DND-41 (cell line): Measurements from ENCODE around the gene LYRM4.
"Not testable (repeated sequence)": the region's sequence is repeated elsewhere in the genome, so short reads cannot be mapped to it uniquely, and the experiment has no call there.

Experiments
- ATAC-seq: fragments of 200-7000 bp; cut with Tn5 transposase; 3 replicates; pipeline ENCODE4 v1.9.1; 2021; ENCODE audit warnings: low read depth; ENCODE audit not compliant: insufficient read depth
- DNase-seq: peaks from one replicate; pipeline ENCODE4 v3.0.0-alpha.2; 2020
- H2AFZ ChIP-seq: 2 replicates; pipeline ENCODE4 v1.6.0; 2012; ENCODE audit warnings: low read depth, low read length
- H3K27ac ChIP-seq: 2 replicates; pipeline ENCODE4 v1.5.1; 2012; ENCODE audit warnings: low read length, inconsistent platforms
- H3K27me3 ChIP-seq: fragments of 200-600 bp; sonication (generic); 2 replicates; pipeline ENCODE4 v1.6.0; 2012; ENCODE audit warnings: low read length, mild to moderate bottlenecking, inconsistent platforms; ENCODE audit not compliant: insufficient read depth, poor library complexity
- H3K36me3 ChIP-seq: 2 replicates; pipeline ENCODE4 v1.5.1; 2012; ENCODE audit warnings: low read length, inconsistent platforms; ENCODE audit not compliant: insufficient read depth
- H3K4me1 ChIP-seq: 2 replicates; pipeline ENCODE4 v1.5.1; 2012; ENCODE audit warnings: mild to moderate bottlenecking, low read length; ENCODE audit not compliant: insufficient read depth
- H3K4me2 ChIP-seq: 2 replicates; pipeline ENCODE4 v1.6.0; 2012; ENCODE audit warnings: mild to moderate bottlenecking, moderate library complexity, low read length, inconsistent platforms; ENCODE audit not compliant: insufficient read depth
- H3K4me3 ChIP-seq, 2 experiments: fragments of 200-600 bp in 1 of 2; shearing (Covaris generic) in 1 of 2; 2 replicates each; pipeline ENCODE4 v1.5.1; 2012 to 2016; ENCODE audit warnings: inconsistent platforms in 2 of 2, low read length in 2 of 2, mild to moderate bottlenecking in 2 of 2, low read depth in 1 of 2, moderate library complexity in 1 of 2
- H3K79me2 ChIP-seq: 2 replicates; pipeline ENCODE4 v1.6.0; 2012; ENCODE audit warnings: low read length, inconsistent platforms; ENCODE audit not compliant: insufficient read depth
- H3K9ac ChIP-seq: 2 replicates; pipeline ENCODE4 v1.6.0; 2012; ENCODE audit warnings: low read depth, mild to moderate bottlenecking, inconsistent platforms, low read length, moderate library complexity
- H3K9me3 ChIP-seq: 2 replicates; pipeline ENCODE4 v1.5.1; 2012; ENCODE audit warnings: low read length, moderate library complexity, mild to moderate bottlenecking, inconsistent platforms; ENCODE audit not compliant: insufficient read depth, severe bottlenecking
- H4K20me1 ChIP-seq: 2 replicates; pipeline ENCODE4 v1.6.0; 2012; ENCODE audit warnings: low read length; ENCODE audit not compliant: insufficient read depth
- EZH2 ChIP-seq: IDR thresholded peaks from 3 replicates; pipeline ENCODE4 v1.6.1; 2012; ENCODE audit warnings: borderline replicate concordance, low read depth, mild to moderate bottlenecking, moderate library complexity, low read length, inconsistent platforms; ENCODE audit not compliant: severe bottlenecking
- TF ChIP-seq, protein P1 (sequence below): IDR thresholded peaks from 2 replicates; pipeline ENCODE4 v1.5.1; 2012; ENCODE audit warnings: borderline replicate concordance, low read length, moderate library complexity, mild to moderate bottlenecking; ENCODE audit not compliant: poor library complexity, severe bottlenecking; ENCODE audit errors: extremely low read depth

The LYRM4 gene

DNA sequence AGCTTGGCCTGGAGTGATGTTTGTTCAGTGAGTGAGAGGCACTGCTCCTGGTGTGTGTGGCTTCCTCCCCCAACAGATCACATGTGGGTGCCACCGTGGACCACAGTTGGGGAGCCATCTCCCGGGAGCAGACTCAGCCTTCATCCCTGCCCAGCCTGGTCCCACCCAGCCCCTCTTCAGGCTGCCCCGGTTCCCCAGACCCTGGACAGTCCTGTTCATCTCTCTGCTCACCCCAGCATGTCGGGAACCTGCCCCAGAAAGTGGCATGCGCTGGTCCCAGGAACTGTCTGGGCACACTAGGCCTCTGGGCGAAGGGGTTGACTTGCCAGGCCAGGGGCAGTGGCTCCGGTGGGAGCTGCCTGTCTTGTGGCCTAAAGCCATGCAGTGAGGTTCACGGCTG is 197.1 kb downstream of the LYRM4 start:
- Histone ChIP-seq H3K4me3 (no peak overlapping the region), H3K27me3 (no peaks in the 10 kb centered on the region), H3K9me3 (no peaks in the 10 kb centered on the region), H3K9ac (no peak overlapping the region), H3K36me3 (no peaks in the 10 kb centered on the region), H3K4me2 (no peak overlapping the region), H3K4me1 (no peaks in the 10 kb centered on the region), H3K79me2 (no peaks in the 10 kb centered on the region), H4K20me1 (no peaks in the 10 kb centered on the region), H2AFZ (no peak overlapping the region), H3K27ac (no peak overlapping the region)
- TF ChIP-seq EZH2, result no peak
- TF ChIP-seq, protein P1, sequence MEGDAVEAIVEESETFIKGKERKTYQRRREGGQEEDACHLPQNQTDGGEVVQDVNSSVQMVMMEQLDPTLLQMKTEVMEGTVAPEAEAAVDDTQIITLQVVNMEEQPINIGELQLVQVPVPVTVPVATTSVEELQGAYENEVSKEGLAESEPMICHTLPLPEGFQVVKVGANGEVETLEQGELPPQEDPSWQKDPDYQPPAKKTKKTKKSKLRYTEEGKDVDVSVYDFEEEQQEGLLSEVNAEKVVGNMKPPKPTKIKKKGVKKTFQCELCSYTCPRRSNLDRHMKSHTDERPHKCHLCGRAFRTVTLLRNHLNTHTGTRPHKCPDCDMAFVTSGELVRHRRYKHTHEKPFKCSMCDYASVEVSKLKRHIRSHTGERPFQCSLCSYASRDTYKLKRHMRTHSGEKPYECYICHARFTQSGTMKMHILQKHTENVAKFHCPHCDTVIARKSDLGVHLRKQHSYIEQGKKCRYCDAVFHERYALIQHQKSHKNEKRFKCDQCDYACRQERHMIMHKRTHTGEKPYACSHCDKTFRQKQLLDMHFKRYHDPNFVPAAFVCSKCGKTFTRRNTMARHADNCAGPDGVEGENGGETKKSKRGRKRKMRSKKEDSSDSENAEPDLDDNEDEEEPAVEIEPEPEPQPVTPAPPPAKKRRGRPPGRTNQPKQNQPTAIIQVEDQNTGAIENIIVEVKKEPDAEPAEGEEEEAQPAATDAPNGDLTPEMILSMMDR, result no peak
- ATAC-seq (no peak), DNase-seq (no peak)

DNA sequence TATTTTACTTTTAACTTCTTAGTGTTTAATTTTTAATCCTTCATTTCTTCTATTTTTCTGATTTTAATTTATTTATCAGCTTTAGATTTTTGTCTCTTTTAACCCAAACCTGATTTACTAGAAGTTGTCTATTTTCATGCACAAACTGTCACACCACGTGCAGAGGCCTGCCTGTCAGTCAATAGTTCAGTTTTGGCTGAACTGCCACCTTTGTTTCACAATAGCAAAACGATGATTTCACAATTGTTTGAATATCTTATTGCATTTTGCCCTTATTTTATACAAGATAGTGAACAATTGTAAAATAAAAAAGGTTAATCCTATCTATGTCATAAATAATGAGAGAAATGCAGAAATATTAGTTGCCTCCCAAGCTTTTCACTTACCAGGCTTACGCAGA is 199.6 kb downstream of the LYRM4 start:
- no peaks in the 10 kb centered on the region for H3K27me3 ChIP-seq
- H3K4me2 ChIP-seq, result no peak overlapping the region
- no peak for ATAC-seq
- no peaks in the 10 kb centered on the region for H3K79me2 ChIP-seq
- TF ChIP-seq, protein P1, result no peak
- TF ChIP-seq EZH2, result no peak
- no peaks in the 10 kb centered on the region for H4K20me1 ChIP-seq
- no peak overlapping the region for H3K27ac ChIP-seq
- no peak overlapping the region for H2AFZ ChIP-seq
- H3K9me3 ChIP-seq, result no peaks in the 10 kb centered on the region
- H3K4me3 ChIP-seq, result no peak overlapping the region
- H3K36me3 ChIP-seq, result no peaks in the 10 kb centered on the region
- no peak overlapping the region for H3K9ac ChIP-seq
- DNase-seq, result no peak
- H3K4me1 ChIP-seq, result no peaks in the 10 kb centered on the region

DNA sequence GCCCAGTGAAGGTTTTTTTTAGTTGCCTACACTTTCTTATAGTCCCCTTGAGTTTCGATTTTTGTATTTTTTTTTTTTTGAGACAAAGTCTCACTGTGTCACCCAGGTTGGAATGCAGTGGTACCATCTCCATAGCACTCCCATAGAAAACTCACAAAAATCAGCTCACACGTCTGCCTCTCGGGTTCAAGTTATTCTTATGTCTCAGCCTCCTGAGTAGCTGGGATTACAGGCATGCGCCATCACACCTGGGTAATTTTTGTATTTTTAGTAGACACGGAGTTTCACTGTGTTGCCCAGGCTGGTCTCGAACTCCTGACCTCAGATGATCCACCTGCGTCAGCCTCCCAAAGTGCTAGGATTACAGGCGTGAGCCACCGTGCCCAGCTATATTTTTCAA is 200.3 kb downstream of the LYRM4 start:
- H3K79me2 ChIP-seq, H3K27ac ChIP-seq, H4K20me1 ChIP-seq, DNase-seq, H3K9ac ChIP-seq, H3K27me3 ChIP-seq, H3K4me3 ChIP-seq, H3K36me3 ChIP-seq, H3K9me3 ChIP-seq, H3K4me1 ChIP-seq, H3K4me2 ChIP-seq, ATAC-seq, H2AFZ ChIP-seq: not testable (repeated sequence)

DNA sequence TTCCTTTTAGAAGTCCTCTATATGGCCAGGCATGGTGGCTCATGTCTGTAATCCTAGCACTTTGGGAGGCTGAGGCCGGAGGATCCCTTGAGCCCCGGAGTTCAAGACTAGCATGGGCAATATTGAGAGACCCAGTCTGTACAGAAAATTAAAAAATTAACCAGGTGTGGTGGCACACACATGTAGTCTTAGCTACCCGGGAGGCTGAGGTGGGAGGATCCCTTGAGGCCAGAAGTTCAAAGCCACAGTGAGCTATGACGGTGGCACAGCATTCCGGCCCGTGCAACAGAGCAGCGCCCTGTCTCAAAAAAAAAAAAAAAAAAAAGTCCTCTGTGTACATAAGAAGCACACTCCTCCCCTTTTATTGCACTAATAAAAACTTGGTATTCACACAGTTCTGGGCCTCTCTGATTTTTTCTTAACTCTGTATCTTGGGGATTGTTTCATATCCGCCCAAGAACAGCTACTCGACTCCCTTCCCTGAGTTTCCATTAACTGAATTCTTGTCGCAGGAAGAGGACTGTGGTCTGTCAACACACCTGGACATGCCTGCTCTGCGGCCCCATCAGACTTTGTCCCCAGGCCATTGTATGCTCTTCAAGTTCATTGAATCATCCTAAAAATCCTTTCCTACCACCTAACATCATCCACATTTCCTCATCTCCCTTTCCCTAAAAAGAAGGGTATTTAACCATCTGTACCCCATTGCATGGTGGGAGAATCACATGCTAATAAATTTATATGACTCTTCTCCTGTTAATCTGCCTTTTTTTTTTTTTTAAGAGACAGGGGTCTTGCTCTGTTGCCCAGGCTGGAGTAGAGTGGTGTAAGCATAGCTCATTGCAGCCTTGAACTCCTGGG is 201.5 kb downstream of the LYRM4 start:
- no peaks in the 10 kb centered on the region for H4K20me1 ChIP-seq
- H3K79me2 ChIP-seq, result no peaks in the 10 kb centered on the region
- H3K4me2 ChIP-seq, result no peak overlapping the region
- H3K36me3 ChIP-seq, result no peaks in the 10 kb centered on the region
- H3K27me3 ChIP-seq, result no peaks in the 10 kb centered on the region
- no peak for ATAC-seq
- TF ChIP-seq, protein P1, result no peak
- no peak for TF ChIP-seq EZH2
- no peak overlapping the region for H3K4me3 ChIP-seq
- H3K27ac ChIP-seq, result no peak overlapping the region
- H3K9ac ChIP-seq, result no peak overlapping the region
- no peak overlapping the region for H2AFZ ChIP-seq
- no peak for DNase-seq
- H3K4me1 ChIP-seq, result no peaks in the 10 kb centered on the region
- no peaks in the 10 kb centered on the region for H3K9me3 ChIP-seq
